ENCODE data around the gene RIMKLB. TPM values are rescaled to one million over a fixed set of nuclear protein-coding genes. Genes with fewer than 3 reads are reported as not detected.

RIMKLB gene
- total and polyA plus RNA-seq, 2 of the 4 experiments (the other 2 are of a cell fraction): 12.5 to 18.8 TPM

- TF ChIP-seq BHLHE40 (IDR thresholded peaks at IDR 0.05; ENCODE audit: low read depth, low read length): no peak
- TF ChIP-seq RCOR1 (IDR thresholded peaks at IDR 0.05; ENCODE audit: insufficient replicate concordance, low read length): no peak
- no peak for TF ChIP-seq FOS (IDR thresholded peaks at IDR 0.05; ENCODE audit: low read depth, low read length)
- TF ChIP-seq SMC3 (IDR thresholded peaks at IDR 0.05; ENCODE audit: low read depth, low read length): no peak
- no peak for TF ChIP-seq USF2 (IDR thresholded peaks at IDR 0.05; ENCODE audit: low read depth, low read length)
- no peak for TF ChIP-seq MAFK (IDR thresholded peaks at IDR 0.05; ENCODE audit: low read depth, low read length)
- H2AFZ ChIP-seq (replicated peaks; ENCODE audit: low read length, poor library complexity): no peak overlapping the region
- no peak overlapping the region for H4K8ac ChIP-seq (ENCODE audit: low read depth in 2 of 2, low read length in 2 of 2)
- H2BK15ac ChIP-seq (ENCODE audit: low read depth, low read length): no peak overlapping the region
- no peaks in the 10 kb centered on the region for H4K20me1 ChIP-seq (ENCODE audit: insufficient read depth, low read length)
- no peak overlapping the region for H3K4me2 ChIP-seq (ENCODE audit: low read depth, low read length)
- H3K9me1 ChIP-seq (ENCODE audit: insufficient read depth, low read length): no peaks in the 10 kb centered on the region
- dilution Hi-C loops (cut with HindIII; ENCODE audit: low sequenced_read_pairs, unreplicated experiment): no loop called here
- no peak overlapping the region for H3K18ac ChIP-seq (ENCODE audit: low read depth, low read length)
- no peak overlapping the region for H3K9ac ChIP-seq (ENCODE audit: low read depth, low read length)
- H3K9me3 ChIP-seq (ENCODE audit: control insufficient read depth, insufficient read depth, low read length): no peaks in the 10 kb centered on the region
- H3K27ac ChIP-seq (ENCODE audit: insufficient read depth, low read length): no peak overlapping the region
- no peak overlapping the region for H2AK9ac ChIP-seq (replicated peaks; ENCODE audit: low read depth, low read length, poor library complexity)
- H3K36me3 ChIP-seq (ENCODE audit: control insufficient read depth, insufficient read depth, low read length): peaks cover 2% of the 10 kb centered on the region; the same call in 1 of the 2 replicates
- CTCF ChIA-PET: no interaction called here
- intact Hi-C loops (cut with micrococcal nuclease): no loop called here
- no peak overlapping the region for H3K23ac ChIP-seq (ENCODE audit: low read depth, low read length)
- WGBS, 2 experiments (ENCODE audit: extremely low coverage in 2 of 2, insufficient read length in 1 of 2): 65% methylated on average over 3 of the region's 10 CpGs; no CpG with 5 or more reads in 1 of the 2 experiments
- no peak overlapping the region for H2BK20ac ChIP-seq (ENCODE audit: low read depth, low read length)
- H3K14ac ChIP-seq (replicated peaks; ENCODE audit: low read depth, low read length): no peak overlapping the region
- H3K79me1 ChIP-seq (ENCODE audit: low read depth in 1 of 2, low read length in 2 of 2): no peaks in the 10 kb centered on the region
- no peak overlapping the region for H2BK5ac ChIP-seq (ENCODE audit: low read depth, low read length, poor library complexity, severe bottlenecking)
- no peaks in the 10 kb centered on the region for H3K4me1 ChIP-seq (ENCODE audit: control insufficient read depth, insufficient read depth, low read length)
- no peak overlapping the region for H3K56ac ChIP-seq (ENCODE audit: extremely low read depth, insufficient read depth, low read length)
- no peak overlapping the region for H4K91ac ChIP-seq (ENCODE audit: insufficient read depth, low read depth, low read length)
- in situ Hi-C loops (cut with MboI; ENCODE audit: low sequenced_read_pairs): no loop called here
- no TSS peak for BruUV-seq (replicated peaks)
- H2BK120ac ChIP-seq (ENCODE audit: low read depth, low read length): no peak overlapping the region
- ATAC-seq (ENCODE audit: low read depth) (no peak), DNase-seq (no peak)
- POLR2A ChIA-PET (ENCODE audit: unreplicated experiment): no interaction called here
- H3K4ac ChIP-seq (ENCODE audit: low read depth, low read length): no peak overlapping the region
- H3K27me3 ChIP-seq (ENCODE audit: control insufficient read depth, insufficient read depth, low read length): no peaks in the 10 kb centered on the region
- H2AK5ac ChIP-seq (ENCODE audit: low read depth, low read length): no peak overlapping the region
- H3K4me3 ChIP-seq (ENCODE audit: insufficient read depth, low read depth, low read length): no peak overlapping the region
- H4K5ac ChIP-seq (ENCODE audit: low read depth, low read length): no peak overlapping the region
Observed at GRCh38 chr12:8773461-8773860, 75.7 kb downstream of the RIMKLB start.
